K562 (cell line): ENCODE measurements around the gene KIF3A. TPM values are rescaled to one million over a fixed set of nuclear protein-coding genes. Genes with fewer than 3 reads are reported as not detected.

Source experiments
- ATAC-seq: fragments of 200-7000 bp; cut with Tn5 transposase; 3 replicates; pipeline ENCODE4 v1.9.1; 2020; ENCODE audit warnings: moderate library complexity
- BruUV-seq: library from RNA; stranded (reverse); fragments of 400-500 nt; replicated peaks from 2 replicates; lab custom pipeline; 2021; lab: Mats Ljungman, UMichigan
- CTCF ChIA-PET: fragments of 300-600 bp; formaldehyde crosslinking; extraction: SDS; loops from one replicate; lab custom pipeline; 2021; ENCODE audit warnings: low intra/inter-chr PET ratio; lab: Yijun Ruan, JAX
- POLR2A ChIA-PET: fragments of 300-600, 350-650 bp; sonication (Branson Sonifier 250); formaldehyde crosslinking; extraction: SDS; loops from one replicate; lab custom pipeline; 2021; ENCODE audit warnings: antibody characterized with exemption, inconsistent platforms; lab: Yijun Ruan, JAX
- DNase-seq, 4 experiments: peaks; one replicate each; pipeline versions ENCODE4 v3.0.0 to v3.0.0-alpha.2; 2011 to 2018; ENCODE audit warnings: low spot score in 3 of 4, mixed read lengths in 3 of 4; ENCODE audit errors: extremely low read depth in 1 of 4
- FAIRE-seq: peaks from 2 replicates; lab custom pipeline; 2011; peaks lifted over from hg19 to GRCh38; lab: Jason Lieb, UNC
- H2AFZ ChIP-seq: 2 replicates; pipeline ENCODE4 v1.6.0; 2011; ENCODE audit warnings: low read depth, low read length, control low read depth, inconsistent platforms
- H3K27ac ChIP-seq: fragments of 200-600 bp; 3 replicates; pipeline ENCODE4 v1.8.0; 2011; ENCODE audit warnings: low read depth, mild to moderate bottlenecking, control low read depth, inconsistent platforms, low read length, moderate library complexity, mixed read lengths; ENCODE audit errors: extremely low read depth
- H3K27me3 ChIP-seq, 2 experiments: fragments of 300-600 bp in 1 of 2; 2 replicates in 1 of 2; 3 replicates in 1 of 2; pipeline versions ENCODE4 v1.6.0 to v1.8.0; 2011; ENCODE audit warnings: inconsistent platforms in 2 of 2, low read length in 2 of 2, mild to moderate bottlenecking in 1 of 2, mixed read lengths in 1 of 2, moderate library complexity in 1 of 2; ENCODE audit not compliant: control insufficient read depth in 2 of 2, insufficient read depth in 2 of 2
- H3K36me3 ChIP-seq: fragments of 300-600 bp; 3 replicates; pipeline ENCODE4 v1.8.0; 2011; ENCODE audit warnings: mild to moderate bottlenecking, low read length, inconsistent platforms; ENCODE audit not compliant: control insufficient read depth, insufficient read depth
- H3K4me1 ChIP-seq, 2 experiments: fragments of 200-600 bp in 1 of 2; replicated peaks in 1 of 2; 2 replicates in 1 of 2; 3 replicates in 1 of 2; pipeline versions ENCODE4 v1.5.1 to v1.8.0; 2011; ENCODE audit warnings: inconsistent platforms in 2 of 2, low read length in 2 of 2, mild to moderate bottlenecking in 1 of 2, mixed read lengths in 1 of 2, moderate library complexity in 1 of 2; ENCODE audit not compliant: control insufficient read depth in 2 of 2, insufficient read depth in 2 of 2
- H3K4me2 ChIP-seq: 2 replicates; pipeline ENCODE4 v1.6.1; 2011; ENCODE audit warnings: low read length, control low read depth, inconsistent platforms, mixed read lengths; ENCODE audit not compliant: insufficient read depth
- H3K4me3 ChIP-seq: fragments of 200-600 bp; sonication (generic), shearing (Covaris generic); 2 replicates; pipeline ENCODE4 v1.5.1; 2016; ENCODE audit warnings: control low read depth, inconsistent platforms
- H3K79me2 ChIP-seq: fragments of 200-600 bp; 3 replicates; pipeline ENCODE4 v1.8.0; 2011; ENCODE audit warnings: low read length, inconsistent platforms; ENCODE audit not compliant: control insufficient read depth, insufficient read depth
- H3K9ac ChIP-seq, 2 experiments: 2 replicates each; pipeline versions ENCODE4 v1.6.0 to v1.6.1; 2011; ENCODE audit warnings: low read depth in 2 of 2, low read length in 2 of 2, control low read depth in 1 of 2, inconsistent platforms in 1 of 2, mild to moderate bottlenecking in 1 of 2, mixed read lengths in 1 of 2; ENCODE audit not compliant: insufficient read depth in 1 of 2
- H3K9me1 ChIP-seq: one replicate; pipeline ENCODE4 v1.6.0; 2011; ENCODE audit warnings: inconsistent platforms, mild to moderate bottlenecking, low read length, moderate library complexity; ENCODE audit not compliant: control insufficient read depth, insufficient read depth
- H3K9me3 ChIP-seq: replicated peaks from 2 replicates; pipeline ENCODE4 v1.5.1; 2011; ENCODE audit warnings: low read depth, low read length, inconsistent platforms; ENCODE audit not compliant: control insufficient read depth, insufficient read depth
- H4K20me1 ChIP-seq: replicated peaks from 2 replicates; pipeline ENCODE4 v1.6.1; 2011; ENCODE audit warnings: low read length, inconsistent platforms, mixed read lengths; ENCODE audit not compliant: control insufficient read depth, insufficient read depth
- BRCA1 ChIP-seq, 2 experiments: fragments of 450-650 bp in 1 of 2; sonication (generic) in 1 of 2; formaldehyde crosslinking in 1 of 2; IDR thresholded peaks; 2 replicates each; pipeline versions ENCODE4 v1.5.0 to v1.6.1; 2017 to 2020; ENCODE audit warnings: mild to moderate bottlenecking in 1 of 2, missing genetic modification reagents in 1 of 2
- CREB5 ChIP-seq: fragments of 250-450 bp; sonication (Bioruptor Pico); IDR thresholded peaks from 2 replicates; pipeline ENCODE4 v1.5.0; 2020; ENCODE audit warnings: mild to moderate bottlenecking
- HDAC1 ChIP-seq, 2 experiments: fragments of 450-650 bp; IDR thresholded peaks; 2 replicates each; pipeline ENCODE4 v1.6.1; 2016 to 2017; ENCODE audit warnings: inconsistent platforms in 1 of 2, mild to moderate bottlenecking in 1 of 2, moderate library complexity in 1 of 2
- HEY1 ChIP-seq: fragments of 250-450 bp; sonication (Bioruptor Pico); IDR thresholded peaks from 2 replicates; pipeline ENCODE4 v1.5.0; 2020; ENCODE audit warnings: mild to moderate bottlenecking, moderate library complexity, borderline replicate concordance
- HLTF ChIP-seq: fragments of 450-650 bp; IDR thresholded peaks from 2 replicates; pipeline ENCODE4 v1.6.1; 2016
- IRF9 ChIP-seq: fragments of 450-650 bp; IDR thresholded peaks from 2 replicates; pipeline ENCODE4 v1.6.1; 2016; ENCODE audit warnings: missing biosample characterization, missing genetic modification characterization
- RHOXF2B ChIP-seq: fragments of 250-450 bp; sonication (Bioruptor Pico); conservative IDR thresholded peaks from 2 replicates; pipeline ENCODE4 v1.5.1; 2021
- WGBS: fragments of 100-300 bp; shearing (Covaris generic); methylation state at CpG from one replicate; pipeline ENCODE4 v1.1.6; 2016; ENCODE audit warnings: low coverage, mixed read lengths; ENCODE audit not compliant: insufficient coverage; ENCODE audit errors: missing lambda C conversion rate; 5-methylcytosine and 5-hydroxymethylcytosine counted together
- in situ Hi-C: fragments of 300-500 bp; cut with MboI; formaldehyde crosslinking; loops from 4 replicates; pipeline ENCODE4 v1.15.0; 2018; ENCODE audit warnings: inconsistent platforms, mixed read lengths
- intact Hi-C: fragments of 100-400 bp; cut with micrococcal nuclease; formaldehyde crosslinking; loops from 2 replicates; pipeline ENCODE4 v1.14.2; 2022
- polyA plus RNA-seq, 8 experiments: library from polyadenylated mRNA; depleted of rRNA in 4 of 8; stranded (reverse) in 5 of 8; unstranded in 3 of 8; fragments of >200 nt; fragmentation: Nextera tagmentation in 2 of 8; fragmentation: Illumina TruSeq in 1 of 8; extraction: Ambion mirVana in 2 of 8; extraction: Trizol in 1 of 8; gene quantifications; 2 replicates each; pipeline versions ENCODE4 v1.2.1 to v1.2.3, GENCODE V29; 2011 to 2014; ENCODE audit warnings: inconsistent platforms in 1 of 8, missing spikeins in 1 of 8
- total RNA-seq, 7 experiments: library from RNA; depleted of rRNA in 6 of 7; stranded (reverse); fragments of >200 nt in 6 of 7; fragmentation: Illumina TruSeq in 2 of 7; extraction: Trizol in 2 of 7; gene quantifications; 2 replicates each; pipeline versions ENCODE4 v1.2.1 to v1.2.3, GENCODE V29; 2011 to 2021; ENCODE audit warnings: low replicate concordance in 1 of 7

Gene KIF3A
- total and polyA plus RNA-seq, 9 of the 15 experiments (the other 6 are each of a cell fraction or from before 2014, with no cell fraction given), result 1.5 to 7.8 (median 6.0) TPM

- DNase-seq, result no peak
- Histone ChIP-seq H3K27me3 (no peaks in the 10 kb centered on the region), H3K9me1 (no peaks in the 10 kb centered on the region), H2AFZ (no peak overlapping the region), H3K36me3 (peaks cover 96% of the 10 kb centered on the region; the same call in 2 of the 3 replicates), H3K4me2 (no peak overlapping the region), H3K4me3 (no peak overlapping the region), H3K4me1 (peaks cover 5 to 16% of the 10 kb centered on the region in 2 experiments; a peak in 3 of 5 replicates), H3K9ac (peak overlapping the region in 1 of 2 experiments; percentile 57; a peak in 1 of 4 replicates), H3K79me2 (peaks cover 27% of the 10 kb centered on the region), H3K9me3 (no peaks in the 10 kb centered on the region), H3K27ac (no peak overlapping the region), H4K20me1 (peaks cover 10% of the 10 kb centered on the region; the same call in 1 of the 2 replicates)
- FAIRE-seq, result no peak
- TF ChIP-seq BRCA1 (IDR thresholded peaks at IDR 0.05) (no peak), BRCA1 (CRISPR knock-in tag; IDR thresholded peaks at IDR 0.05) (no peak), IRF9 (tag) (no peak), HLTF (no peak), RHOXF2B (CRISPR knock-in tag) (no peak), CREB5 (no peak), HDAC1 (IDR thresholded peaks at IDR 0.05) (no peak), HEY1 (CRISPR knock-in tag) (no peak)
- in situ Hi-C loops, result no loop called here
- no TSS peak for BruUV-seq
- ChIA-PET CTCF (no interaction called here), POLR2A (interaction anchor here (1.1 to 2.3 kb wide), 5 partner anchors 8 to 27 kb away, joined by 4 to 8 read pairs (median 5); partner anchors contain the start of gene KIF3A)
- ATAC-seq, result no peak
- intact Hi-C loops, result no loop called here
- 83% methylated on average over 6 of the region's 10 CpGs for WGBS
Measured at GRCh38 chr5:132764051-132764450, 26.7 kb upstream of the KIF3A start.
